MG63 (cell line): ENCODE measurements around the gene ACVRL1. TPM values are rescaled to one million over a fixed set of nuclear protein-coding genes. Genes with fewer than 3 reads are reported as not detected.

Experiments
- DNase-seq: peaks from one replicate; pipeline ENCODE4 v3.0.0-alpha.2; 2020
- H3K27me3 ChIP-seq: fragments of 250-450 bp; sonication (Bioruptor Pico); 2 replicates; pipeline ENCODE4 v1.5.1; 2020; ENCODE audit warnings: mild to moderate bottlenecking, moderate library complexity
- H3K36me3 ChIP-seq: fragments of 250-450 bp; sonication (Bioruptor Pico); 2 replicates; pipeline ENCODE4 v1.5.1; 2020; ENCODE audit warnings: mild to moderate bottlenecking, moderate library complexity
- H3K4me3 ChIP-seq: fragments of 250-450 bp; sonication (Bioruptor Pico); 2 replicates; pipeline ENCODE4 v1.5.1; 2020; ENCODE audit warnings: mild to moderate bottlenecking, moderate library complexity
- H3K9me3 ChIP-seq: fragments of 250-450 bp; sonication (Bioruptor Pico); 2 replicates; pipeline ENCODE4 v1.5.1; 2020; ENCODE audit warnings: mild to moderate bottlenecking, moderate library complexity
- total RNA-seq: library from RNA; depleted of rRNA; stranded (reverse); fragments of >200 nt; shearing (Covaris generic); gene quantifications from 2 replicates; pipeline ENCODE4 v1.2.3, GENCODE V29; 2014; ENCODE audit warnings: low replicate concordance

Gene ACVRL1
- total RNA-seq, 1 experiment from 2014 or later = 1.4 TPM

GRCh38 chr12:51921017-51921725, 13.9 kb downstream of the ACVRL1 start:
- DNase-seq = no peak
- H3K9me3 ChIP-seq = no peaks in the 10 kb centered on the region
- no peaks in the 10 kb centered on the region for H3K36me3 ChIP-seq
- H3K27me3 ChIP-seq = no peaks in the 10 kb centered on the region
- H3K4me3 ChIP-seq = no peak overlapping the region

GRCh38 chr12:51922146-51922545, 14.8 kb downstream of the ACVRL1 start:
- H3K9me3 ChIP-seq = no peaks in the 10 kb centered on the region
- no peak for DNase-seq
- H3K4me3 ChIP-seq = no peak overlapping the region
- no peaks in the 10 kb centered on the region for H3K27me3 ChIP-seq
- H3K36me3 ChIP-seq = no peaks in the 10 kb centered on the region

GRCh38 chr12:51922762-51923505, 15.6 kb downstream of the ACVRL1 start:
- Histone ChIP-seq H3K4me3 (no peak overlapping the region), H3K9me3 (no peaks in the 10 kb centered on the region), H3K27me3 (no peaks in the 10 kb centered on the region), H3K36me3 (no peaks in the 10 kb centered on the region)
- peak; percentile 55 for DNase-seq

- Histone ChIP-seq H3K36me3 (no peaks in the 10 kb centered on the region), H3K27me3 (no peaks in the 10 kb centered on the region), H3K4me3 (no peak overlapping the region), H3K9me3 (no peaks in the 10 kb centered on the region)
- DNase-seq = peak; percentile 53
Observed at GRCh38 chr12:51923506-51924365, 16.4 kb downstream of the ACVRL1 start.

GRCh38 chr12:51924551-51925319, 17.4 kb downstream of the ACVRL1 start:
- no peak for DNase-seq
- Histone ChIP-seq H3K27me3 (no peaks in the 10 kb centered on the region), H3K9me3 (no peaks in the 10 kb centered on the region), H3K4me3 (no peak overlapping the region), H3K36me3 (no peaks in the 10 kb centered on the region)

- Histone ChIP-seq H3K9me3 (no peaks in the 10 kb centered on the region), H3K27me3 (no peaks in the 10 kb centered on the region), H3K4me3 (no peak overlapping the region), H3K36me3 (no peaks in the 10 kb centered on the region)
- DNase-seq = no peak
Observed at GRCh38 chr12:51925346-51926063, 18.2 kb downstream of the ACVRL1 start.

- DNase-seq = no peak
- H3K36me3 ChIP-seq = no peaks in the 10 kb centered on the region
- H3K27me3 ChIP-seq = no peaks in the 10 kb centered on the region
- H3K4me3 ChIP-seq = no peak overlapping the region
- H3K9me3 ChIP-seq = no peaks in the 10 kb centered on the region
Observed at GRCh38 chr12:51926064-51926632, 18.8 kb downstream of the ACVRL1 start.

- no peak for DNase-seq
- H3K27me3 ChIP-seq = no peaks in the 10 kb centered on the region
Observed at GRCh38 chr12:51926718-51927117, 19.4 kb downstream of the ACVRL1 start.

GRCh38 chr12:51932218-51933076, 25.1 kb downstream of the ACVRL1 start:
- H3K36me3 ChIP-seq = no peaks in the 10 kb centered on the region
- H3K9me3 ChIP-seq = no peaks in the 10 kb centered on the region
- no peaks in the 10 kb centered on the region for H3K27me3 ChIP-seq
- DNase-seq = no peak
- no peak overlapping the region for H3K4me3 ChIP-seq

More at GRCh38 chr12:51926718-51927117, 19.4 kb downstream of the ACVRL1 start:
- H3K4me3 ChIP-seq = no peak overlapping the region
- no peaks in the 10 kb centered on the region for H3K9me3 ChIP-seq
- no peaks in the 10 kb centered on the region for H3K36me3 ChIP-seq

GRCh38 chr12:51934080-51934479, 26.8 kb downstream of the ACVRL1 start:
- no peak for DNase-seq
- H3K4me3 ChIP-seq = no peak overlapping the region
- H3K36me3 ChIP-seq = no peaks in the 10 kb centered on the region
- no peaks in the 10 kb centered on the region for H3K27me3 ChIP-seq
- H3K9me3 ChIP-seq = no peaks in the 10 kb centered on the region

- Histone ChIP-seq H3K36me3 (no peaks in the 10 kb centered on the region), H3K9me3 (no peaks in the 10 kb centered on the region), H3K27me3 (no peaks in the 10 kb centered on the region), H3K4me3 (no peak overlapping the region)
- no peak for DNase-seq
Observed at GRCh38 chr12:51937926-51938325, 30.6 kb downstream of the ACVRL1 start.

- no peak for DNase-seq
- Histone ChIP-seq H3K4me3 (no peak overlapping the region), H3K36me3 (no peaks in the 10 kb centered on the region), H3K27me3 (no peaks in the 10 kb centered on the region), H3K9me3 (no peaks in the 10 kb centered on the region)
Observed at GRCh38 chr12:51938726-51939125, 31.4 kb downstream of the ACVRL1 start.

GRCh38 chr12:51941011-51941581, 33.8 kb downstream of the ACVRL1 start:
- no peak for DNase-seq
- peaks cover 15% of the 10 kb centered on the region for H3K9me3 ChIP-seq
- no peaks in the 10 kb centered on the region for H3K27me3 ChIP-seq
- H3K4me3 ChIP-seq = no peak overlapping the region
- no peaks in the 10 kb centered on the region for H3K36me3 ChIP-seq

GRCh38 chr12:51941604-51942003, 34.3 kb downstream of the ACVRL1 start:
- Histone ChIP-seq H3K27me3 (no peaks in the 10 kb centered on the region), H3K9me3 (peaks cover 15% of the 10 kb centered on the region), H3K4me3 (no peak overlapping the region), H3K36me3 (no peaks in the 10 kb centered on the region)
- DNase-seq = no peak

GRCh38 chr12:51942056-51942455, 34.8 kb downstream of the ACVRL1 start:
- Histone ChIP-seq H3K27me3 (no peaks in the 10 kb centered on the region), H3K36me3 (no peaks in the 10 kb centered on the region), H3K4me3 (no peak overlapping the region), H3K9me3 (peaks cover 15% of the 10 kb centered on the region)
- DNase-seq = no peak
